Left hindlimb (tissue), 1 donor: ENCODE results near the gene B3GAT1.

ENCODE experiments used
- DNase-seq: peaks from one replicate; pipeline ENCODE4 v3.0.0-alpha.2; 2018

The B3GAT1 gene

GRCh38 chr11:134332189-134332631 lies 79.8 kb downstream of the B3GAT1 start:
- DNase-seq, result no peak

GRCh38 chr11:134331354-134332188 lies 80.5 kb downstream of the B3GAT1 start, which contains the start of gene GLB1L2:
Gene GLB1L2, plus strand, starts transcription at chr11:134331988. Its CDS starts 74 bp downstream, at chr11:134332062.
- peak; percentile 73 for DNase-seq

- DNase-seq, result no peak
Measured at GRCh38 chr11:134330611-134331353, 81.3 kb downstream of the B3GAT1 start.
